ENCODE measurements around the gene DOCK6.
A peak's percentile ranks its signal among the peaks of the same experiment; 100 is the strongest.

The DOCK6 gene

GRCh38 chr19:11194656-11195558, 67.4 kb downstream of the DOCK6 start:
- TF ChIP-seq FOXP2 (optimal IDR thresholded peaks at IDR 0.05; ENCODE audit: borderline replicate concordance, extremely low read depth, extremely low read length, insufficient read depth), result peak; percentile 40
- TF ChIP-seq POLR2AphosphoS5 (IDR thresholded peaks at IDR 0.05; ENCODE audit: low read depth, low read length), result no peak
- TF ChIP-seq REST (IDR thresholded peaks at IDR 0.05; ENCODE audit: insufficient read depth in 1 of 2, low read depth in 2 of 2, low read length in 2 of 2), result 0 out of 4 replicates have a peak, but pooled peaks of 1 of the 2 experiments have one; percentile 17
- peak; percentile 32; the same call in 1 of the 2 replicates for TF ChIP-seq SIN3A (IDR thresholded peaks at IDR 0.05; ENCODE audit: borderline replicate concordance, insufficient read depth, low read length)

GRCh38 chr19:11194173-11194572, 68.2 kb downstream of the DOCK6 start:
- TF ChIP-seq TAF1 (IDR thresholded peaks at IDR 0.05; ENCODE audit: borderline replicate concordance, insufficient read depth, low read length) (no peak), SIN3A (IDR thresholded peaks at IDR 0.05; ENCODE audit: borderline replicate concordance, insufficient read depth, low read length) (no peak), FOXP2 (optimal IDR thresholded peaks at IDR 0.05; ENCODE audit: borderline replicate concordance, extremely low read depth, extremely low read length, insufficient read depth) (no peak), POLR2AphosphoS5 (IDR thresholded peaks at IDR 0.05; ENCODE audit: low read depth, low read length) (no peak), REST (IDR thresholded peaks at IDR 0.05; ENCODE audit: insufficient read depth in 1 of 2, low read depth in 2 of 2, low read length in 2 of 2) (no peak)

- TF ChIP-seq SIN3A (IDR thresholded peaks at IDR 0.05; ENCODE audit: borderline replicate concordance, insufficient read depth, low read length) (no peak), FOXP2 (optimal IDR thresholded peaks at IDR 0.05; ENCODE audit: borderline replicate concordance, extremely low read depth, extremely low read length, insufficient read depth) (no peak), REST (IDR thresholded peaks at IDR 0.05; ENCODE audit: insufficient read depth in 1 of 2, low read depth in 2 of 2, low read length in 2 of 2) (no peak), TAF1 (IDR thresholded peaks at IDR 0.05; ENCODE audit: borderline replicate concordance, insufficient read depth, low read length) (no peak), POLR2AphosphoS5 (IDR thresholded peaks at IDR 0.05; ENCODE audit: low read depth, low read length) (no peak)
Measured at GRCh38 chr19:11192957-11193939, 69.1 kb downstream of the DOCK6 start.

GRCh38 chr19:11191934-11192333, 70.4 kb downstream of the DOCK6 start:
- TF ChIP-seq POLR2AphosphoS5 (IDR thresholded peaks at IDR 0.05; ENCODE audit: low read depth, low read length) (no peak), REST (IDR thresholded peaks at IDR 0.05; ENCODE audit: insufficient read depth in 1 of 2, low read depth in 2 of 2, low read length in 2 of 2) (no peak), TAF1 (IDR thresholded peaks at IDR 0.05; ENCODE audit: borderline replicate concordance, insufficient read depth, low read length) (no peak), FOXP2 (optimal IDR thresholded peaks at IDR 0.05; ENCODE audit: borderline replicate concordance, extremely low read depth, extremely low read length, insufficient read depth) (no peak), SIN3A (IDR thresholded peaks at IDR 0.05; ENCODE audit: borderline replicate concordance, insufficient read depth, low read length) (no peak)
